Measurements from ENCODE around the gene RMND5B. TPM values are rescaled to one million over a fixed set of nuclear protein-coding genes. Genes with fewer than 3 reads are reported as not detected.

The RMND5B gene
- total and polyA plus RNA-seq, 7 donors: 43.5 to 80.2 (median 53.6) TPM

DNA sequence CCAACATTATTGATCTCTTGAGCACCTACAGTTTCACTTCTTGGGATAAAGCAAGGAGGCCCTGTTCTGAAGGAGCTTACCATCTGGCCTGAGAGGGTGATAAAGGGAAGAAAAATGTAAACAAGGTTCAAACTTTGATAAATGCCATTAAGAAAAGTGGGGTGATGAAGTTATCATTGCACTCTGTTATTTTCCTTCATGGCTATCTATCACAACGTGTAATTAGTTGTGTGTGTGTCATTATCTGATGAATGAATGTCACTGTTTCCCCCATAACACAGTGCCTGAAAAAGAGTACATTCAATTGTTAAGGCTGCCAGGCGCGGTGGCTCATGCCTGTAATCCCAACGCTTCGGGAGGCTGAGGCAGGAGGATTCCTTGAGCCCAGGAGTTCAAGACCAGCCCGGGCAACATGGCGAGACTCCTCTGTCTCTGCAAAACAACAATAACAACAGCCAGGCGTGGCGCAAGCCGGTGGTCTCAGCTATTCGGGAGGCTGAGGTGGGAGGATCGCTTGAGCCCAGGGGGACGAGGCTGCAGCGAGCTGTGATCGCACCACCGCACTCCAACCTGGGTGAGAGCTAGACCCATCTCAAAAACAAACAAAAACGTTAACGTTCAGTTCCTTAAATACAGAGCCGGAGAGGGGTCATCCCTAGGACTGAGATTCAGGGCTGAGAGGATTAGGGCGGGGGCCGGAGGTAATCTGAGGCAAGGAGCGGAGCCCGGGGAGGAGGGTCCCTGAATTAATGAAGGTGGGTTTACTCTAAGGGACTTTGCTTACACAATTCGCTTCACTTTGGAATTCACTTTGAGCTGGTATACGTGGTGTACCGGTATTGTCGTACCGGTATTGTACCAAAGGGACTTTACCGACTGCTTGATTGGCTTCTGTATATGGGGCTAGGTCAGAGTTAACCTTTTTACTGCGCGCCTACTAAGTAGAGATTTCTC, 22.0 kb downstream of the RMND5B start:
- Histone ChIP-seq H3K4me1 (peaks cover 17% of the 10 kb centered on the region), H3K36me3 (ENCODE audit: insufficient read depth in 1 of 2, low read depth in 1 of 2) (peaks cover 4 to 35% of the 10 kb centered on the region in 2 donors), H3K27ac (peak overlapping the region; percentile 88), H3K27me3 (ENCODE audit: insufficient read depth in 3 of 3, low read length in 2 of 3) (no peaks in the 10 kb centered on the region), H3K9me3 (no peaks in the 10 kb centered on the region), H3K4me3 (peak overlapping the region; percentile 96)
- no peak for ATAC-seq
- WGBS, 3 donors: 46 to 47% (median 47%) methylated on average over 31 of the region's 31 CpGs
- DNase-seq: no peak
- intact Hi-C loops (cut with DNase I): no loop called here
- TF ChIP-seq, protein P1, sequence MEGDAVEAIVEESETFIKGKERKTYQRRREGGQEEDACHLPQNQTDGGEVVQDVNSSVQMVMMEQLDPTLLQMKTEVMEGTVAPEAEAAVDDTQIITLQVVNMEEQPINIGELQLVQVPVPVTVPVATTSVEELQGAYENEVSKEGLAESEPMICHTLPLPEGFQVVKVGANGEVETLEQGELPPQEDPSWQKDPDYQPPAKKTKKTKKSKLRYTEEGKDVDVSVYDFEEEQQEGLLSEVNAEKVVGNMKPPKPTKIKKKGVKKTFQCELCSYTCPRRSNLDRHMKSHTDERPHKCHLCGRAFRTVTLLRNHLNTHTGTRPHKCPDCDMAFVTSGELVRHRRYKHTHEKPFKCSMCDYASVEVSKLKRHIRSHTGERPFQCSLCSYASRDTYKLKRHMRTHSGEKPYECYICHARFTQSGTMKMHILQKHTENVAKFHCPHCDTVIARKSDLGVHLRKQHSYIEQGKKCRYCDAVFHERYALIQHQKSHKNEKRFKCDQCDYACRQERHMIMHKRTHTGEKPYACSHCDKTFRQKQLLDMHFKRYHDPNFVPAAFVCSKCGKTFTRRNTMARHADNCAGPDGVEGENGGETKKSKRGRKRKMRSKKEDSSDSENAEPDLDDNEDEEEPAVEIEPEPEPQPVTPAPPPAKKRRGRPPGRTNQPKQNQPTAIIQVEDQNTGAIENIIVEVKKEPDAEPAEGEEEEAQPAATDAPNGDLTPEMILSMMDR (IDR thresholded peaks at IDR 0.05): no peak

DNA sequence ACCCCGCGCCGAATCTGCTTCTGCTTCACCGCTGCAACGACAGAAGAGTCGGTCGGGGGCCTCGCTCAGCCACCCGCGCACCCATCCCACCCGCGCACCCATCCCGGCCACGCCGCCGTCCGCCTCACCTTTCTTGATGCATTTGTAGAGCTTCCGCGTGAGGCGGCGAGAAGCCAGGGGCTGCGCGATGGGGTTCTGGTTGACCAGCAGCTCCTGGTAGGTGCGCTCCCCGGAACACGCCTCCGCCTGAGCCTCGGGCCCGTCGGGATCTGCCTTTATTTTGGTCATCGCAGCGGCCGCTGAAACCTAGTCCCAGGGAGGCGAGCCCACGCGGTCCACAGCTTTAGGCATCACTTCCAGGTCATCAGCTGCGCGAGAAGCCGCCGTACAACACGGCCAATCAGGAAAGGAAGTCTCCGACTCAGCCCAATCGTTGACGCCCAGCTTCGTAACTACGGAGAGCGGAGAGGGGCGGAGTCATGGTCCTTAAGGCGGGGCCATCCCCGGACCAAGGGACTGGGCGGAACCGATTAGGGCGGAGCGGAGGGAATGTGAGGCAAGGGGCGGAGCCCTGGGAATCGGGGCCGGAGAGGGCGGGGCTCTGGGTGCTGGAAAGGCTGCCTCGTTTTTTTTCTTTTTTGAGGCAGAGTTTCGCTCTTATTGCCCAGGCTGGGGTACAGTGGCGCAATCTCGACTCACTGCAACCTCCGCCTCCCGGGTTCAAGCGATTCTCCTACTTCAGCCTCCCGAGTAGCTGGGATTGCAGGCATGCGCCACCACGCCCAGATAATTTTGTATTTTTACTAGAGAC, 22.9 kb downstream of the RMND5B start, which contains the start of gene NHP2:
TSS of gene NHP2 (minus strand) at position 356 of the 811 bp plus-strand sequence. CDS start at position 288, 68 bp downstream.
- H3K36me3 ChIP-seq (ENCODE audit: insufficient read depth in 1 of 2, low read depth in 1 of 2): peaks cover 4 to 26% of the 10 kb centered on the region in 2 donors
- peak within 1 kb of the TSS; percentile 88 for H3K27ac ChIP-seq
- no peaks in the 10 kb centered on the region for H3K27me3 ChIP-seq (ENCODE audit: insufficient read depth in 3 of 3, low read length in 2 of 3)
- intact Hi-C loops (cut with DNase I): loop anchor here in 1 of 2 donors (1.0 kb wide), 1 partner anchor 27 kb away; no protein-coding TSS in a partner anchor
- peaks cover 17% of the 10 kb centered on the region for H3K4me1 ChIP-seq
- WGBS, 3 donors: 2 to 4% (median 3%) methylated on average over 65 to 68 of the region's 68 CpGs
- H3K9me3 ChIP-seq: no peaks in the 10 kb centered on the region
- DNase-seq (peak; percentile 97 to 99), ATAC-seq (peak; percentile 98 to 99 (median 99))
- H3K4me3 ChIP-seq: peak within 1 kb of the TSS; percentile 96
- TF ChIP-seq, protein P1 (IDR thresholded peaks at IDR 0.05): no peak

DNA sequence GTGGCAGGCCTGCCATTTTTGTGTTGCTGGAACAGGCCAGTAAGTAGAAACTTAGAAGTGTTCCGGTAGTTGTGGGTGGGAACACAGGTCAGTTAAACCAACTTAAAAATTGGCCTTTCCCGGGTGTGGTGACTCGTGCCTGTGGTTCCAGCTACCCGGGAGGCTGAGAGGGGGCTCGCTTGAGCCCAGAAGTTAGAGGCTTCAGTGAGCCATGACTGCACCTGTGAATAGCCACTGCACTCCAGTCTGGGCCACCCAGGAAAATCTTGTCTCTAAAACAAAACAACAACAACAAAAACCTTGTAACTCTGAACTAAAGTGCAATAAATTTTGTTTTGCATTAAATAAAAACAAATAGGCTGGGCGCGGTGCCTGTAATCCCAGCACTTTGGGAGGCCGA, 24.3 kb downstream of the RMND5B start:
- H3K4me1 ChIP-seq: peaks cover 17% of the 10 kb centered on the region
- H3K27me3 ChIP-seq (ENCODE audit: insufficient read depth in 3 of 3, low read length in 2 of 3): no peaks in the 10 kb centered on the region
- no peaks in the 10 kb centered on the region for H3K9me3 ChIP-seq
- peaks cover 4 to 12% of the 10 kb centered on the region in 2 donors for H3K36me3 ChIP-seq (ENCODE audit: insufficient read depth in 1 of 2, low read depth in 1 of 2)
- H3K27ac ChIP-seq: no peak overlapping the region
- H3K4me3 ChIP-seq: no peak overlapping the region
- TF ChIP-seq, protein P1 (IDR thresholded peaks at IDR 0.05): no peak
- ATAC-seq: no peak
- intact Hi-C loops (cut with DNase I): no loop called here
- WGBS, 3 donors: 71 to 77% (median 74%) methylated on average over 8 of the region's 8 CpGs
- DNase-seq: no peak

DNA sequence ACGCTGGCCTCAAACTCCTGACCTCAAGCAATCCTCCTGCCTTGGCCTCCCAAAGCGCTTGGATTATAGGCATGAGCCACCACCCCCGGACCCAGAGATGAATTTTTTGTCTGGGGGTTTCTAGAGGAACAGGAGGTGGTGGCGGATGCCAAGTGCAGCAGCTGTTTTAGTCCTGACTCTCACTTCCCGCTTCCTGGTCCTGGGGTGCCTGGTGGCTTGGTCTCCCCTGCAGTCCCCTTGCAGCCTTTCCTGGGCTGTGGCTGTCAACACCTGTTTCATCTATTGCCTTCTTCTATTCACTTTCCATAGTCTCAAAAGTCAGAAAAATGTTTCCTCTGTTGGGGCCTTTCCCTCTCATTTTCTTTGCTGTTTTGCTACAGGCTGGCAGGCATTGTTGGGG, 29.4 kb downstream of the RMND5B start:
- Histone ChIP-seq H3K27me3 (ENCODE audit: insufficient read depth in 3 of 3, low read length in 2 of 3) (peaks cover 0 to 3% (median 0%) of the 10 kb centered on the region in 3 donors), H3K9me3 (no peaks in the 10 kb centered on the region), H3K36me3 (ENCODE audit: insufficient read depth in 1 of 2, low read depth in 1 of 2) (no peaks in the 10 kb centered on the region), H3K4me1 (peaks cover 4% of the 10 kb centered on the region), H3K4me3 (no peak overlapping the region), H3K27ac (no peak overlapping the region)
- 66 to 71% (median 68%) methylated on average over 5 of the region's 5 CpGs for WGBS, 3 donors
- ATAC-seq: no peak
- TF ChIP-seq, protein P1 (IDR thresholded peaks at IDR 0.05): no peak
- DNase-seq: no peak
- intact Hi-C loops (cut with DNase I): no loop called here
